ENCODE measurements around the gene SFSWAP. TPM values are rescaled to one million over a fixed set of nuclear protein-coding genes. Genes with fewer than 3 reads are reported as not detected.
A peak's percentile ranks its signal among the peaks of the same experiment; 100 is the strongest.

Gene SFSWAP
- total RNA-seq, 1 experiment from 2014 or later, result 48.1 TPM

DNA sequence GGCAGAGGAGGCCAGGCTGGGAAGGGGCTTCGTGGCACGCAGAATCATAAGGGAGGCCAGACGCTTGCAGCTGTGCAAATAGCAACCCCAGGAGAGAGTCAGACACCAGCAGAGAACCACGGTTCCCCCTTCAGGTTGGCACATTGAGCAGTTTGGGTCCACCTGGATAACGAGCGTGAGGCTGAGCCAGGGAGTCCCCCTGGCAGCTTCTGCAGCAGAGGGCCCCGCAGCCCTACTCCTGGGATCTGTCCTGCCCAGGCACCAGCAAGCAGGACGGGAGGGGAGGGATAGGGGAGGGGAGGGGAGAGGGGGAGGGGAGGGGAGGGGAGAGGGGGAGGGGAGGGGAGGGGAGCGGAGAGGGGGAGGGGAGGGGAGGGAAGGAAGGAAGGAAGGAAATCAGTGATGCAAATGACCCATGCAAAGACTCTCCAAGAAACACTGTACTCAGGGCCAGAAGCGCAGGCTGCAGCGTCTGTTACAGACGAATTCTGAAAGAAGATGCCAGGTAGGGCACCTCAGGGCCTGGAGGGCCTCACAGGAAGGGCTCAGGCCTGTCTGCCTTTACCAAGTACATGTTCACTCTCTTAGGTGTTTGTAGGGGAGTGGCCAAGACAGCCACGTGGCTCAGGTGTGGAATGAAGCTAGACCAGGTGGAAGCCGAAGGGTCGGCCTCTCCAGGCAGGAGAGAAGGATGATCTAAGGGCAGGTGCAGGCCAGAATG, 85.0 kb downstream of the SFSWAP start:
- H3K23ac ChIP-seq (ENCODE audit: insufficient read length, low read depth, low read length), result no peak overlapping the region
- H3K27me3 ChIP-seq (ENCODE audit: insufficient read depth, low read length), result no peaks in the 10 kb centered on the region
- no peak overlapping the region for H2BK120ac ChIP-seq (ENCODE audit: low read depth, low read length, poor library complexity, severe bottlenecking)
- H4K91ac ChIP-seq (ENCODE audit: insufficient read length, low read depth, low read length), result no peak overlapping the region
- H3K9ac ChIP-seq (ENCODE audit: extremely low read depth, insufficient read length, low read length), result no peak overlapping the region
- H3K79me1 ChIP-seq (ENCODE audit: insufficient read depth, low read depth, low read length, poor library complexity, severe bottlenecking), result no peaks in the 10 kb centered on the region
- Mint-ChIP-seq H3K27ac (peak overlapping the region; percentile 83 to 95 (median 88)), H3K4me3 (peak overlapping the region in 1 of 2 experiments; percentile 58; a peak in 2 of 5 replicates), H3K9me3 (no peaks in the 10 kb centered on the region), H3K27me3 (ENCODE audit: low read depth) (no peaks in the 10 kb centered on the region), H3K4me1 (peaks cover 18 to 30% of the 10 kb centered on the region in 2 experiments), H3K36me3 (ENCODE audit: insufficient read depth in 1 of 3, low read depth in 3 of 3) (peaks cover 31 to 74% (median 55%) of the 10 kb centered on the region in 3 experiments)
- H2BK15ac ChIP-seq (ENCODE audit: low read depth, low read length), result no peak overlapping the region
- no peak overlapping the region for H3K18ac ChIP-seq (ENCODE audit: insufficient read length, low read depth, low read length)
- H3K27ac ChIP-seq (ENCODE audit: insufficient read length, low read depth, low read length), result no peak overlapping the region
- H2AFZ ChIP-seq (ENCODE audit: low read length), result no peak overlapping the region
- peak; percentile 85 for DNase-seq
- TF ChIP-seq, protein P1, sequence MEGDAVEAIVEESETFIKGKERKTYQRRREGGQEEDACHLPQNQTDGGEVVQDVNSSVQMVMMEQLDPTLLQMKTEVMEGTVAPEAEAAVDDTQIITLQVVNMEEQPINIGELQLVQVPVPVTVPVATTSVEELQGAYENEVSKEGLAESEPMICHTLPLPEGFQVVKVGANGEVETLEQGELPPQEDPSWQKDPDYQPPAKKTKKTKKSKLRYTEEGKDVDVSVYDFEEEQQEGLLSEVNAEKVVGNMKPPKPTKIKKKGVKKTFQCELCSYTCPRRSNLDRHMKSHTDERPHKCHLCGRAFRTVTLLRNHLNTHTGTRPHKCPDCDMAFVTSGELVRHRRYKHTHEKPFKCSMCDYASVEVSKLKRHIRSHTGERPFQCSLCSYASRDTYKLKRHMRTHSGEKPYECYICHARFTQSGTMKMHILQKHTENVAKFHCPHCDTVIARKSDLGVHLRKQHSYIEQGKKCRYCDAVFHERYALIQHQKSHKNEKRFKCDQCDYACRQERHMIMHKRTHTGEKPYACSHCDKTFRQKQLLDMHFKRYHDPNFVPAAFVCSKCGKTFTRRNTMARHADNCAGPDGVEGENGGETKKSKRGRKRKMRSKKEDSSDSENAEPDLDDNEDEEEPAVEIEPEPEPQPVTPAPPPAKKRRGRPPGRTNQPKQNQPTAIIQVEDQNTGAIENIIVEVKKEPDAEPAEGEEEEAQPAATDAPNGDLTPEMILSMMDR (conservative IDR thresholded peaks at IDR 0.05), result no peak
- no peak overlapping the region for H3K56ac ChIP-seq (ENCODE audit: insufficient read length, low read depth, low read length)
- no peak overlapping the region for H4K8ac ChIP-seq (replicated peaks; ENCODE audit: insufficient read length, low read depth, low read length)
- H2AK5ac ChIP-seq (ENCODE audit: insufficient read length, low read length), result no peak overlapping the region
- WGBS (ENCODE audit: extremely low coverage, insufficient read length, low lambda C conversion rate), result no CpG with 5 or more reads among the region's 15 CpGs
- H3K4me2 ChIP-seq (ENCODE audit: insufficient read depth, insufficient read length, low read length), result no peak overlapping the region
- H3T11ph ChIP-seq (ENCODE audit: low read length), result no peak overlapping the region
- H2BK5ac ChIP-seq (ENCODE audit: insufficient read length, low read length), result no peak overlapping the region
- no peaks in the 10 kb centered on the region for H3K79me2 ChIP-seq (ENCODE audit: insufficient read depth, low read length)
- no peak overlapping the region for H2BK20ac ChIP-seq (ENCODE audit: low read depth, low read length, poor library complexity, severe bottlenecking)
- H3K4ac ChIP-seq (ENCODE audit: low read depth, low read length), result no peak overlapping the region
- no peaks in the 10 kb centered on the region for H3K23me2 ChIP-seq (ENCODE audit: insufficient read length, low read depth, low read length, poor library complexity, severe bottlenecking)
- no peaks in the 10 kb centered on the region for H4K20me1 ChIP-seq (ENCODE audit: control insufficient read depth, insufficient read depth, insufficient read length)
- H4K5ac ChIP-seq (ENCODE audit: insufficient read length, low read depth, low read length), result no peak overlapping the region
- no peaks in the 10 kb centered on the region for H3K9me3 ChIP-seq (ENCODE audit: control insufficient read depth, low read depth, low read length)
- H2BK12ac ChIP-seq (ENCODE audit: insufficient read length, low read depth, low read length), result no peak overlapping the region
- no peak overlapping the region; the same call in none of the 2 replicates for H3K14ac ChIP-seq (ENCODE audit: insufficient read depth, low read length)
- H3K4me1 ChIP-seq (ENCODE audit: insufficient read depth, low read length), result no peaks in the 10 kb centered on the region

All from H9 (cell line).